Tibial nerve (tissue), 4 donors: ENCODE measurements around the gene SPESP1. TPM values are rescaled to one million over a fixed set of nuclear protein-coding genes. Genes with fewer than 3 reads are reported as not detected.

Experiments
- DNase-seq, 2 donors: peaks; one replicate each; pipeline ENCODE4 v3.0.0-alpha.2; 2019; ENCODE audit warnings: low spot score in 2 of 2
- H3K27ac ChIP-seq, 4 donors: fragments of 200-600 bp; sonication (generic) in 3 of 4; one replicate each; pipeline ENCODE4 v1.5.1; 2017 to 2019; ENCODE audit warnings: mild to moderate bottlenecking in 1 of 4
- H3K27me3 ChIP-seq, 2 donors: fragments of 200-600 bp; sonication (generic) in 1 of 2; one replicate each; pipeline versions ENCODE4 v1.5.1 to v1.6.0; 2017 to 2019
- H3K36me3 ChIP-seq, 3 donors: fragments of 200-600 bp; sonication (generic); one replicate each; pipeline ENCODE4 v1.5.1; 2018 to 2019
- H3K4me1 ChIP-seq, 4 donors: fragments of 200-600 bp; sonication (generic) in 3 of 4; one replicate each; pipeline ENCODE4 v1.5.1; 2017 to 2019
- H3K4me3 ChIP-seq, 4 donors: fragments of 200-600 bp; sonication (generic) in 3 of 4; one replicate each; pipeline ENCODE4 v1.5.1; 2017 to 2019; ENCODE audit warnings: mild to moderate bottlenecking in 1 of 4, moderate library complexity in 1 of 4
- H3K9me3 ChIP-seq, 4 donors: fragments of 200-600 bp; sonication (generic) in 3 of 4; one replicate each; pipeline ENCODE4 v1.5.1; 2017 to 2019
- EP300 ChIP-seq, 2 donors: sonication (generic); formaldehyde crosslinking; IDR thresholded peaks; one replicate each; pipeline ENCODE4 v1.6.1; 2017; ENCODE audit warnings: antibody characterized with exemption in 2 of 2, mild to moderate bottlenecking in 1 of 2
- POLR2A ChIP-seq, 2 donors: fragments of 450-650 bp; IDR thresholded peaks; one replicate each; pipeline ENCODE4 v1.6.1; 2017; ENCODE audit warnings: antibody characterized with exemption in 2 of 2, mild to moderate bottlenecking in 2 of 2, moderate library complexity in 2 of 2
- WGBS, 2 donors: methylation state at CpG; one replicate each; pipeline ENCODE4 v1.1.5; 2018; 5-methylcytosine and 5-hydroxymethylcytosine counted together
- total RNA-seq, 4 donors: library from RNA; depleted of rRNA; stranded (reverse); fragments of >200 nt; gene quantifications; one replicate each; pipeline ENCODE4 v1.1.0, GENCODE V29; 2016
- TF ChIP-seq, protein P1 (sequence below), 5 experiments: fragments of 200-600 bp in 3 of 5; fragments of 450-650 bp in 2 of 5; sonication (generic) in 3 of 5; IDR thresholded peaks; one replicate each; pipeline ENCODE4 v1.5.1; 2016 to 2019; ENCODE audit warnings: antibody characterized with exemption in 5 of 5, mild to moderate bottlenecking in 3 of 5, moderate library complexity in 2 of 5

SPESP1 gene
- total RNA-seq, 4 donors from 2014 or later = 1.7 to 3.5 (median 1.9) TPM

DNA sequence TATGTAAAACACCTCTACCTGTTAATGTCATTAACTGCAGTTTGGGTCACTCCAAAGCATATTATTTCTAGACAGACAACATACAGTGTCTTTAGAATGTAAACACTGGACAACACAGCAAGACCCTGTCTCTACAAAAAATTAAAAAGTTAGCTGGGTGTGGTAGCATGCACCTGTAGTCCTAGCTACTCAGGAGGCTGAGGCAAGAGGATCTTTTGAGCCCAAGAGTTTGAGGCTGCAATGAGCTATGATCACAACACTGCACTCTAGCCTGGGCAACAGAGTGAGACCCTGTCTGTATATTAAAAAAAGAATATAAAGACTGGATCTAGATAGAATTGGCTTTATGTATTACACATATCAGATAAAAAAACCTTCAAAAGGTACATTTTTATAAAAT is 20.0 kb upstream of the SPESP1 start:
- DNase-seq = no peak
- TF ChIP-seq, protein P1, sequence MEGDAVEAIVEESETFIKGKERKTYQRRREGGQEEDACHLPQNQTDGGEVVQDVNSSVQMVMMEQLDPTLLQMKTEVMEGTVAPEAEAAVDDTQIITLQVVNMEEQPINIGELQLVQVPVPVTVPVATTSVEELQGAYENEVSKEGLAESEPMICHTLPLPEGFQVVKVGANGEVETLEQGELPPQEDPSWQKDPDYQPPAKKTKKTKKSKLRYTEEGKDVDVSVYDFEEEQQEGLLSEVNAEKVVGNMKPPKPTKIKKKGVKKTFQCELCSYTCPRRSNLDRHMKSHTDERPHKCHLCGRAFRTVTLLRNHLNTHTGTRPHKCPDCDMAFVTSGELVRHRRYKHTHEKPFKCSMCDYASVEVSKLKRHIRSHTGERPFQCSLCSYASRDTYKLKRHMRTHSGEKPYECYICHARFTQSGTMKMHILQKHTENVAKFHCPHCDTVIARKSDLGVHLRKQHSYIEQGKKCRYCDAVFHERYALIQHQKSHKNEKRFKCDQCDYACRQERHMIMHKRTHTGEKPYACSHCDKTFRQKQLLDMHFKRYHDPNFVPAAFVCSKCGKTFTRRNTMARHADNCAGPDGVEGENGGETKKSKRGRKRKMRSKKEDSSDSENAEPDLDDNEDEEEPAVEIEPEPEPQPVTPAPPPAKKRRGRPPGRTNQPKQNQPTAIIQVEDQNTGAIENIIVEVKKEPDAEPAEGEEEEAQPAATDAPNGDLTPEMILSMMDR (IDR thresholded peaks at IDR 0.05) = no peak
- no peak for TF ChIP-seq POLR2A (IDR thresholded peaks at IDR 0.05)
- no peak for TF ChIP-seq EP300 (IDR thresholded peaks at IDR 0.05)
- H3K9me3 ChIP-seq = no peaks in the 10 kb centered on the region
- peaks cover 0 to 7% of the 10 kb centered on the region in 2 donors for H3K27me3 ChIP-seq
- no peaks in the 10 kb centered on the region for H3K36me3 ChIP-seq
- H3K4me1 ChIP-seq = no peaks in the 10 kb centered on the region
- H3K27ac ChIP-seq = no peak overlapping the region
- H3K4me3 ChIP-seq = no peak overlapping the region

DNA sequence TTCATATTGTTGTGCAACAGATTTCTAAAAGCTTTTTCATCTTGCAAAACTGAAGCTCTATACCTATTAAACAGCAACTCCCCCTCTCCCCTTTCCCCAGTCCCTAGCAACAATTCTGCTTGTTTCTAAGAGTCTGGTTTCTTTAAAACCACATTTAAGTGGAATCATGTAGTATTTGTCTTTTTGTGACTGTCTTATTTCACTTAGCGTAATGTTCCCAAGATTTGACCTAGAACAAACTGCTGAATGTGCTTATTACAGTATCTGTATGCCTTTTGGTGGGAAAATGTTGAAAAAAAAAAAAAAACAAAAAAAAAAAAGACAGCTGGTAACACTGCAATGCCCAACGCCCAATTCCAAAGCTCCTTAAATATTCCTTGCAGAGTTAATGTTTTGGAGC is 19.5 kb upstream of the SPESP1 start:
- TF ChIP-seq, protein P1 (IDR thresholded peaks at IDR 0.05) = no peak
- TF ChIP-seq EP300 (IDR thresholded peaks at IDR 0.05) = no peak
- H3K4me3 ChIP-seq = no peak overlapping the region
- no peak overlapping the region for H3K27ac ChIP-seq
- H3K27me3 ChIP-seq = peaks cover 0 to 7% of the 10 kb centered on the region in 2 donors
- no peaks in the 10 kb centered on the region for H3K4me1 ChIP-seq
- H3K36me3 ChIP-seq = no peaks in the 10 kb centered on the region
- WGBS, 2 donors = 68 to 76% methylated on average over 2 of the region's 2 CpGs
- H3K9me3 ChIP-seq = no peaks in the 10 kb centered on the region
- DNase-seq = no peak

DNA sequence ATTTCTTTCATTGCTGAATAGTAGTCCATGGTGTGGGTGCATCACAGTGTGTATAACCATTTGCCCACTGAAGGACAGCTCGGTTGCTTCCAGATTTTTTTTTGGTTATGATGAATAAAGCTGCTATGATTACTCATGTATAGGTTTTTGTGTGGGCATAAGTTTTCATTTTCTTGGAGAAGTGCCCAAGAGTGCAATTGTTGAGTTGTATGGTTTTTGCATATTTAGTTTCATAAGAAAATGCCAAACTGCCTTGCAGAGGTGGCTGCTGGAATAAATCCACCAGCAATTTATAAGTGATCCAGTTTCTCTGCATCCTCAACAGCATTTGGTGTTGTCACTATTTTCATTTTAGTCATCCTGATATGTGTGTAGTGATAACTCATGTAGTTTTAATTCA is 8.4 kb upstream of the SPESP1 start:
- TF ChIP-seq EP300 (IDR thresholded peaks at IDR 0.05) = no peak
- TF ChIP-seq, protein P1 (IDR thresholded peaks at IDR 0.05) = no peak
- TF ChIP-seq POLR2A (IDR thresholded peaks at IDR 0.05) = no peak
- no peaks in the 10 kb centered on the region for H3K4me1 ChIP-seq
- DNase-seq = no peak
- no peak overlapping the region for H3K27ac ChIP-seq
- WGBS, 2 donors = 0% methylated on average over 1 of the region's 1 CpG
- no peak overlapping the region for H3K4me3 ChIP-seq
- H3K9me3 ChIP-seq = no peaks in the 10 kb centered on the region
- H3K27me3 ChIP-seq = no peaks in the 10 kb centered on the region
- no peaks in the 10 kb centered on the region for H3K36me3 ChIP-seq

DNA sequence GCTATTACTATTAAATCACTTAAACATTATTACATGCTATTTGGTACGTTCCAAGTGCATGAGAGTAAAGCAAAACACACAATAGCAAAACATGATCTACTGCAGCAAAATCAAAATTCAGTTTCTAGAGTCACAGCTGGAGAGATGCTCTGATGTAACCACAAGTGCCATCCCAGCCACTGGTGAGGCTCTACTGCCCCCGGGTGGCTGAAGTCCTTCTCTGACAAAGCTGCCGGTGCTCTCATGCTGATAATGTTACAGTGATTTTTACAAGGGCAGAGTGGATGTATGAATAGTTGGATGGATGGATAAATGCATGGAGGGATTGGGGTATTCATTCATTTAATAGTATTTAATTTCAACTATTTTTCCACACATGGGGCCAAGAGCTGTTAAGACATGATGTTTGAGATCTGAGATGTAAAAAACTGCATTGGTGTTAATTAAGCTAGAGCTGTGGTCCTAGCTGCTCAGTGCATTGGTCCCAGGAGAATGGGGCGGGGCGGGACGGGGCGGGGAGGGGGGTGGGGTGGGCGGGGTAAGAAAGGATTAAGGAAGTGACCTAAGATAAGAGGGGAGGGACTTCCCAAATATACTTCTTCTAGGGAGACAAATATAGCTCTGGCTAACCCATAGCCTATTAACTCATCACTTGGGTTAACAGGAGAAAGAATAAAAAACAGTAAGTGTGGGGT is 5.3 kb upstream of the SPESP1 start:
- DNase-seq = peak; percentile 38 to 69
- WGBS, 2 donors = 2% methylated on average over 8 of the region's 8 CpGs
- no peaks in the 10 kb centered on the region for H3K36me3 ChIP-seq
- no peaks in the 10 kb centered on the region for H3K4me1 ChIP-seq
- H3K27me3 ChIP-seq = no peaks in the 10 kb centered on the region
- no peak for TF ChIP-seq EP300 (IDR thresholded peaks at IDR 0.05)
- TF ChIP-seq, protein P1 (IDR thresholded peaks at IDR 0.05) = peak; percentile 54 to 69 (median 60)
- no peak for TF ChIP-seq POLR2A (IDR thresholded peaks at IDR 0.05)
- no peaks in the 10 kb centered on the region for H3K9me3 ChIP-seq
- H3K4me3 ChIP-seq = no peak overlapping the region
- H3K27ac ChIP-seq = no peak overlapping the region

DNA sequence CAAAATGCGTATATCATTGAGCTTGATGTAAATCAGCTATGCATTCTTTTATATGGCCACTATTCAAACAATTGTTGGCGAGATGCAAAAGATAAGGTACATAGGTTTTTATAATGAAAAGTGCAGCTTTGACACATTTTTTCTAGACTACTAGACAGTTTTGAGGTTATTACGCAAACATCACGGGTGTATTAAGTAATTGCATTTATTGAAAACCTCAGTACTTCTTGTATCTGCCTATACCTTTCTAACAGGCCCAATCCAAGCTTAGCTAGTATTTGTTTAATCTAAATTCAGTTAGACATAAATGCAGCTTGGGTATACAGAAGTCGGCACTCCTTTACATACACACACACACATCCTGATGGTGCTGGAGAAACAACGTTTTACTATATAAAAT is 2.7 kb downstream of the SPESP1 start:
- TF ChIP-seq POLR2A (IDR thresholded peaks at IDR 0.05) (no peak), EP300 (IDR thresholded peaks at IDR 0.05) (no peak)
- TF ChIP-seq, protein P1 (IDR thresholded peaks at IDR 0.05) = no peak
- Histone ChIP-seq H3K36me3 (no peaks in the 10 kb centered on the region), H3K27ac (no peak overlapping the region), H3K27me3 (no peaks in the 10 kb centered on the region), H3K9me3 (no peaks in the 10 kb centered on the region), H3K4me3 (no peak overlapping the region), H3K4me1 (no peaks in the 10 kb centered on the region)
- WGBS, 2 donors = 90 to 93% methylated on average over 6 of the region's 6 CpGs
- DNase-seq = no peak
